MCF 10A (cell line): ENCODE results near the gene LRRC7. TPM values are rescaled to one million over a fixed set of nuclear protein-coding genes. Genes with fewer than 3 reads are reported as not detected.

Experiments
- BruUV-seq: library from RNA; stranded (reverse); fragments of 400-500 nt; replicated peaks from 2 replicates; lab custom pipeline; 2021; lab: Mats Ljungman, UMichigan
- CTCF ChIA-PET: fragments of 300-600 bp; sonication (Branson Sonifier 250); formaldehyde crosslinking; extraction: SDS; loops from one replicate; lab custom pipeline; 2021; ENCODE audit warnings: antibody characterized with exemption, inconsistent platforms; lab: Yijun Ruan, JAX
- POLR2A ChIA-PET: fragments of 300-600, 350-650 bp; sonication (Branson Sonifier 250); formaldehyde crosslinking; extraction: SDS; loops from one replicate; lab custom pipeline; 2020; ENCODE audit warnings: antibody characterized with exemption, inconsistent platforms; lab: Yijun Ruan, JAX
- DNase-seq: peaks from one replicate; pipeline ENCODE4 v3.0.0-alpha.2; 2018; ENCODE audit not compliant: unreplicated experiment
- H3K27ac Mint-ChIP-seq: one replicate; pipeline ENCODE4 v1.8.0; 2022; ENCODE audit warnings: mild to moderate bottlenecking, low read depth, mixed read lengths; ENCODE audit not compliant: unreplicated experiment
- H3K27me3 Mint-ChIP-seq: one replicate; pipeline ENCODE4 v1.8.0; 2022; ENCODE audit warnings: mixed read lengths; ENCODE audit not compliant: insufficient read depth, unreplicated experiment
- H3K36me3 Mint-ChIP-seq: one replicate; pipeline ENCODE4 v1.8.0; 2022; ENCODE audit warnings: mild to moderate bottlenecking, moderate library complexity, mixed read lengths; ENCODE audit not compliant: insufficient read depth, unreplicated experiment
- H3K4me1 Mint-ChIP-seq: one replicate; pipeline ENCODE4 v1.8.0; 2022; ENCODE audit warnings: mixed read lengths; ENCODE audit not compliant: insufficient read depth, unreplicated experiment
- H3K4me3 Mint-ChIP-seq: one replicate; pipeline ENCODE4 v1.8.0; 2022; ENCODE audit warnings: mild to moderate bottlenecking, moderate library complexity, mixed read lengths; ENCODE audit not compliant: unreplicated experiment
- H3K9me3 Mint-ChIP-seq: one replicate; pipeline ENCODE4 v1.8.0; 2022; ENCODE audit warnings: mixed read lengths; ENCODE audit not compliant: unreplicated experiment
- intact Hi-C: fragments of 100-400 bp; cut with micrococcal nuclease; formaldehyde crosslinking; loops from 2 replicates; pipeline ENCODE4 v1.14.1; 2022
- total RNA-seq: library from RNA; stranded (reverse); gene quantifications from 2 replicates; pipeline ENCODE4 v1.2.3, GENCODE V29; 2022
- TF ChIP-seq, protein P1 (sequence below): fragments of 200-600 bp; IDR thresholded peaks from one replicate; pipeline ENCODE4 v1.8.0; 2022; ENCODE audit warnings: antibody characterized with exemption, mild to moderate bottlenecking; ENCODE audit not compliant: unreplicated experiment

Gene LRRC7
- total RNA-seq, 1 experiment from 2014 or later = not detected

DNA sequence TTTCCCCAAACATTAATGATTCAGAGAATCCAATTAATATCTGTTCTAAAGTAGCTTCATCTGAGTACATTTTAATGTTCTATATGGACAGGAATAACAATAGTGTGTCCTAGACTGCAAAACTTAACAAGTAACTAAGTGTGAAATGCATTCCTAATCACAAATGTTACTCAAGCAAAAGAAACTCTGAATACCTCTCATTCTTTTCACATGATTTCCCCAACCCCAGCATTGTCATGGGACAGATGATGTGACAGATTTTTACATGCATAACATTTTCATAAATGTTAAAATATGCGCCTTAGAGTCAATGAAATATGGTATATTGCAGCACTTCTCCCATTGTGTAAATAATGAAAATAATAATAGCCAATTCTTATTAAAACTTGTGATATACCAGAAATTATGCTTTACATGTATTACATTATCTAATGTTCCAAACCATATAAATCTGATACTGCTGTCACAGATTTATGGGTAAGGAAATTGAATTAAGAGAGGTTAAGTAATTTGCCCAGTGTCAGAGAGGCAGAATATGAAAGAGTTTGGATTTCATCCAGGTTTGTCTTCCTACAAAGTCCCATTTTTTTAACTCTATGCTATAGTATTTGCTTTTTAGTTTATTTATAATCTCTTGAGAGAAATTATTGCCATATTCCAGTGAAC lies 269.4 kb downstream of the LRRC7 start:
- H3K4me3 Mint-ChIP-seq = no peak overlapping the region
- no peak for DNase-seq
- no peaks in the 10 kb centered on the region for H3K4me1 Mint-ChIP-seq
- TF ChIP-seq, protein P1, sequence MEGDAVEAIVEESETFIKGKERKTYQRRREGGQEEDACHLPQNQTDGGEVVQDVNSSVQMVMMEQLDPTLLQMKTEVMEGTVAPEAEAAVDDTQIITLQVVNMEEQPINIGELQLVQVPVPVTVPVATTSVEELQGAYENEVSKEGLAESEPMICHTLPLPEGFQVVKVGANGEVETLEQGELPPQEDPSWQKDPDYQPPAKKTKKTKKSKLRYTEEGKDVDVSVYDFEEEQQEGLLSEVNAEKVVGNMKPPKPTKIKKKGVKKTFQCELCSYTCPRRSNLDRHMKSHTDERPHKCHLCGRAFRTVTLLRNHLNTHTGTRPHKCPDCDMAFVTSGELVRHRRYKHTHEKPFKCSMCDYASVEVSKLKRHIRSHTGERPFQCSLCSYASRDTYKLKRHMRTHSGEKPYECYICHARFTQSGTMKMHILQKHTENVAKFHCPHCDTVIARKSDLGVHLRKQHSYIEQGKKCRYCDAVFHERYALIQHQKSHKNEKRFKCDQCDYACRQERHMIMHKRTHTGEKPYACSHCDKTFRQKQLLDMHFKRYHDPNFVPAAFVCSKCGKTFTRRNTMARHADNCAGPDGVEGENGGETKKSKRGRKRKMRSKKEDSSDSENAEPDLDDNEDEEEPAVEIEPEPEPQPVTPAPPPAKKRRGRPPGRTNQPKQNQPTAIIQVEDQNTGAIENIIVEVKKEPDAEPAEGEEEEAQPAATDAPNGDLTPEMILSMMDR = no peak
- H3K9me3 Mint-ChIP-seq = no peaks in the 10 kb centered on the region
- no TSS peak for BruUV-seq
- H3K27me3 Mint-ChIP-seq = peaks cover 33% of the 10 kb centered on the region
- ChIA-PET POLR2A (no interaction called here), CTCF (no interaction called here)
- intact Hi-C loops = no loop called here
- H3K27ac Mint-ChIP-seq = no peak overlapping the region
- H3K36me3 Mint-ChIP-seq = no peaks in the 10 kb centered on the region

DNA sequence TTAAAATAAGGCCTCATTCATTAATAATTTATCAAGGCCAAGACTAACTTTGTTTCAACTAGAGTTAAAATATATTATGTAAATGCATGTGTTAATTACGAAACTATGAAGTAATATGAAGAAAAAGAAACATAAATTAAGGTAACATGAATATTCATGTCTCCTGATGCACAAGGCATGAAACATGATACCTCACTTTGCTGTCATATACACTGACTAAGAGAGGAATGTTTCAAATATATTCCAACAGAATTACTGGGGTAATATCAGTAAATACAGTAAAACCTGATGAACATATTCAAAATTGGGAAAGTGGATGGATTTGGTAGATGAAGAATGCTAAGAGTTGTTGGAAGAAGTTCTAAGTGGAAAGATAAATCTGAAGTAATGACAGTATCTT lies 274.6 kb downstream of the LRRC7 start:
- H3K27ac Mint-ChIP-seq = no peak overlapping the region
- no peak for DNase-seq
- intact Hi-C loops = no loop called here
- H3K4me1 Mint-ChIP-seq = no peaks in the 10 kb centered on the region
- H3K27me3 Mint-ChIP-seq = peaks cover 26% of the 10 kb centered on the region
- no peak overlapping the region for H3K4me3 Mint-ChIP-seq
- H3K36me3 Mint-ChIP-seq = no peaks in the 10 kb centered on the region
- ChIA-PET POLR2A (no interaction called here), CTCF (no interaction called here)
- no TSS peak for BruUV-seq
- H3K9me3 Mint-ChIP-seq = no peaks in the 10 kb centered on the region
- TF ChIP-seq, protein P1 = no peak

DNA sequence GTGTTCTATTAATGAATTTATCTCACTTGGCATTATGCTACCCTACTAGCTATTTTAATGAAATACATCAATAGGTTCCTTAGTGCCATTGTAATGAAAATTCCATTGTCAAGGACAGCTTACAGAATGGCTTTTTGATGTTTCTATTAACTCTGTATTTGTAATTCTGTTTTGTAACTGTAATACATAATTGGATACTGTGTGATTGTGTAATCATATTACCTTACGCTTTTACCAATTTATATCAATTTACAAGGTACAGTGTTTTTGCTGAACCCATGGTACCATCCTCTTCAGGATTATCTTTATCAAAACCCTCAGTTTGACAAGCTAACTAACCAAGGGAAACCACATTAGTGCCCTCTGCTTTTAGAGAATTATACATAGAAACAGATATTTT lies 277.9 kb downstream of the LRRC7 start:
- no peak overlapping the region for H3K27ac Mint-ChIP-seq
- no TSS peak for BruUV-seq

DNA sequence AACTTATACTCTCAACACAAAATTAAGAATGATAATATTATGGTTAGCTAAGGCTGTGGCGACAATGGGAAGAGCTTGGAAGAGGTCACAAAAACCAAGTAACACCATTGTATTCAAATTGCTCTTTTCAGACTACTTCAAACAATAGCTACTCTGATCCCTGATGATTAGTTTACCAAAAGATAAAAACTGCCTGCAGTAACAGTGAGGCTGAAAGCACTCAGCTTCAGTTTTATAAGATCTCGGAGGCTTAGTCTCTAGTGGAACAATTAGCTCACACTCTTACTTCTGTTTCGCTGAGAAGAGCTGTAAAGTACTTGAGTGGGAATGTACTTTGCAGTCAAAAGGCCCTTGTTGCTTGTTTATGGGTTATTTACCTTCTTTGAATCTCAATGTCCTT lies 278.5 kb downstream of the LRRC7 start:
- Mint-ChIP-seq H3K36me3 (no peaks in the 10 kb centered on the region), H3K4me1 (no peaks in the 10 kb centered on the region), H3K9me3 (no peaks in the 10 kb centered on the region), H3K27ac (no peak overlapping the region), H3K27me3 (peaks cover 33% of the 10 kb centered on the region), H3K4me3 (no peak overlapping the region)
- CTCF ChIA-PET = no interaction called here
- no peak for DNase-seq
- intact Hi-C loops = no loop called here
- TF ChIP-seq, protein P1 = no peak
- POLR2A ChIA-PET = no interaction called here
- no TSS peak for BruUV-seq

More for the DNA sequence above, 277.9 kb downstream of the LRRC7 start:
- POLR2A ChIA-PET = no interaction called here
- TF ChIP-seq, protein P1 = no peak
- H3K27me3 Mint-ChIP-seq = peaks cover 39% of the 10 kb centered on the region
- no peak overlapping the region for H3K4me3 Mint-ChIP-seq
- no peak for DNase-seq
- CTCF ChIA-PET = interaction anchor here (0.6 kb wide), 1 partner anchor 58 kb away, joined by 3 read pairs; no protein-coding TSS in a partner anchor
- no peaks in the 10 kb centered on the region for H3K4me1 Mint-ChIP-seq
- no peaks in the 10 kb centered on the region for H3K36me3 Mint-ChIP-seq
- intact Hi-C loops = no loop called here
- no peaks in the 10 kb centered on the region for H3K9me3 Mint-ChIP-seq
